Smooth muscle cell (in vitro differentiated cells): ENCODE data around the gene LRMDA. TPM values are rescaled to one million over a fixed set of nuclear protein-coding genes. Genes with fewer than 3 reads are reported as not detected.

Experiments used
- DNase-seq: peaks from one replicate; lab custom pipeline; 2025; ENCODE audit not compliant: unreplicated experiment; lab: John Stamatoyannopoulos, UW
- H2AFZ ChIP-seq: fragments of 200-600 bp; sonication (generic); 2 replicates; pipeline ENCODE4 v1.6.0; 2016; ENCODE audit warnings: antibody characterized with exemption, low read depth, mild to moderate bottlenecking
- H3F3A ChIP-seq: fragments of 200-600 bp; sonication (generic); 2 replicates; pipeline ENCODE4 v1.6.0; 2017; ENCODE audit warnings: antibody characterized with exemption, low read depth
- H3K27ac ChIP-seq: fragments of 200-600 bp; sonication (generic); 2 replicates; pipeline ENCODE4 v1.5.1; 2016; ENCODE audit warnings: low read depth, mild to moderate bottlenecking
- H3K27me3 ChIP-seq: fragments of 200-600 bp; sonication (generic); 2 replicates; pipeline ENCODE4 v1.6.1; 2016; ENCODE audit warnings: low read depth, mild to moderate bottlenecking
- H3K36me3 ChIP-seq: fragments of 200-600 bp; sonication (generic); 2 replicates; pipeline ENCODE4 v1.5.1; 2016; ENCODE audit warnings: low read depth
- H3K4me1 ChIP-seq: fragments of 200-600 bp; sonication (generic); 2 replicates; pipeline ENCODE4 v1.5.1; 2016; ENCODE audit warnings: low read depth
- H3K4me2 ChIP-seq: fragments of 200-600 bp; sonication (generic); 2 replicates; pipeline ENCODE4 v1.6.0; 2016; ENCODE audit warnings: mild to moderate bottlenecking
- H3K4me3 ChIP-seq: fragments of 200-600 bp; sonication (generic); 2 replicates; pipeline ENCODE4 v1.5.1; 2016; ENCODE audit warnings: mild to moderate bottlenecking
- H3K79me2 ChIP-seq: fragments of 200-600 bp; sonication (generic); 2 replicates; pipeline ENCODE4 v1.6.0; 2016; ENCODE audit warnings: low read depth, mild to moderate bottlenecking
- H3K9ac ChIP-seq: fragments of 200-600 bp; sonication (generic); 2 replicates; pipeline ENCODE4 v1.6.0; 2016; ENCODE audit warnings: low read depth
- H3K9me3 ChIP-seq: fragments of 200-600 bp; sonication (generic); replicated peaks from 2 replicates; pipeline ENCODE4 v1.5.1; 2016; ENCODE audit warnings: low read depth
- H4K20me1 ChIP-seq: fragments of 200-600 bp; sonication (generic); 2 replicates; pipeline ENCODE4 v1.6.0; 2016; ENCODE audit warnings: low read depth
- WGBS: methylation state at CpG from one replicate; pipeline ENCODE4 v1.1.7; 2016; ENCODE audit warnings: low lambda C conversion rate; 5-methylcytosine and 5-hydroxymethylcytosine counted together
- polyA plus RNA-seq: library from polyadenylated mRNA; unstranded; fragments of >200 nt; fragmentation: Nextera tagmentation; extraction: Ambion mirVana; gene quantifications from 2 replicates; pipeline ENCODE4 v1.2.1, GENCODE V29; 2016
- total RNA-seq: library from RNA; depleted of rRNA; stranded (reverse); fragments of >200 nt; gene quantifications from 2 replicates; pipeline ENCODE4 v1.2.3, GENCODE V29; 2014
- TF ChIP-seq, protein P1 (sequence below): fragments of 200-600 bp; sonication (generic); IDR thresholded peaks from 2 replicates; pipeline ENCODE4 v1.5.1; 2017; ENCODE audit warnings: borderline replicate concordance, mild to moderate bottlenecking, antibody characterized with exemption; ENCODE audit not compliant: insufficient read depth, poor library complexity, severe bottlenecking

The LRMDA gene
- total and polyA plus RNA-seq, 2 experiments from 2014 or later = 1.5 to 1.6 TPM

DNA sequence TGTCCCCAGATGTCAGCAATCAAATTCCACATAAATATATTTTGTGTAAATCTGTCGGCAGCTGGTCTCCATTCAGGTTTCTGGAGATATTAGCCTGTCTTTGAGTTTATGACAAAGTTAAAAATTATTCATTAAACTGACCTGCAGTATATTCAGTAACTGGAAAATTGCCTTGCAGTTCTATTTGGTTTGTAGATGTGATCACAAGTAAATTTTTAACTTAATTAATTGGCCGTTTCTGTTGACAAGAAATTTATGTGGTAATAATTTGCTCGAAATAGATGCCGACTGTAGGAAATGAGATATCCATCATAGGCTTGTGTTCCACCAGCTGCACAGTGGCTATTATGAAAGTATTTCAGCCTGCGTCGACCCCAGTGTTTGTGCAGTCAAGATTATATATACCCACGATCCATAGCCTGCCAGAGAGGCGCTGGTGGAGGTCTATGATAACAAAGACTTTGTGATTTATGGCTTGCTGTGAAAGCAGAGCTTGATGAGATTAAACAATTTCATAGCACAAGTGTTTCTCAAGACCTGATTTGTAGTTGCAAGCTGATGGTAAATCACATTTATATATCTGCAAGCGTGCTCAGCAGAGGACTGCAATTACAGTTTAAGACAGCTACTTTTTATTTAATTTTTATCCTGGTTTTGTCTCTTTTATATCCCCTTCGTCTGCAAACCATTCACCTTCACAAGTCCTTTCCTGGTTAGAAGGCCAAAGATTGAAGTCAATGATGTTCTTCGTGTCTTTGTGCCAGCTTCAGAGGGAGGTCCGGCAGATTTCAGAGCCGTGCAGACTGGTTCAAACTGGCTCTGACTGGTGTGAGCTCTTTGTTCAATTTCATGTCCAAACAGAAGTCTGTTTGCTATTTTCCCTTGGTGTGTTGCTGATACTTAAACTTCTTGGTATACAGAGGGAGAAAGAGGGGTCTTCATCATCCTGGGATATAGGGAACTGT is 850.9 kb downstream of the LRMDA start:
- no peaks in the 10 kb centered on the region for H4K20me1 ChIP-seq
- no peaks in the 10 kb centered on the region for H3K27me3 ChIP-seq
- DNase-seq = no peak
- H2AFZ ChIP-seq = no peak overlapping the region
- H3K79me2 ChIP-seq = no peaks in the 10 kb centered on the region
- no peaks in the 10 kb centered on the region for H3K4me1 ChIP-seq
- peaks cover 4% of the 10 kb centered on the region for H3F3A ChIP-seq
- H3K9me3 ChIP-seq = no peaks in the 10 kb centered on the region
- 64% methylated on average over 13 of the region's 13 CpGs for WGBS
- H3K27ac ChIP-seq = no peak overlapping the region
- TF ChIP-seq, protein P1, sequence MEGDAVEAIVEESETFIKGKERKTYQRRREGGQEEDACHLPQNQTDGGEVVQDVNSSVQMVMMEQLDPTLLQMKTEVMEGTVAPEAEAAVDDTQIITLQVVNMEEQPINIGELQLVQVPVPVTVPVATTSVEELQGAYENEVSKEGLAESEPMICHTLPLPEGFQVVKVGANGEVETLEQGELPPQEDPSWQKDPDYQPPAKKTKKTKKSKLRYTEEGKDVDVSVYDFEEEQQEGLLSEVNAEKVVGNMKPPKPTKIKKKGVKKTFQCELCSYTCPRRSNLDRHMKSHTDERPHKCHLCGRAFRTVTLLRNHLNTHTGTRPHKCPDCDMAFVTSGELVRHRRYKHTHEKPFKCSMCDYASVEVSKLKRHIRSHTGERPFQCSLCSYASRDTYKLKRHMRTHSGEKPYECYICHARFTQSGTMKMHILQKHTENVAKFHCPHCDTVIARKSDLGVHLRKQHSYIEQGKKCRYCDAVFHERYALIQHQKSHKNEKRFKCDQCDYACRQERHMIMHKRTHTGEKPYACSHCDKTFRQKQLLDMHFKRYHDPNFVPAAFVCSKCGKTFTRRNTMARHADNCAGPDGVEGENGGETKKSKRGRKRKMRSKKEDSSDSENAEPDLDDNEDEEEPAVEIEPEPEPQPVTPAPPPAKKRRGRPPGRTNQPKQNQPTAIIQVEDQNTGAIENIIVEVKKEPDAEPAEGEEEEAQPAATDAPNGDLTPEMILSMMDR = no peak
- no peak overlapping the region for H3K9ac ChIP-seq
- no peak overlapping the region for H3K4me2 ChIP-seq
- no peaks in the 10 kb centered on the region for H3K36me3 ChIP-seq
- H3K4me3 ChIP-seq = no peak overlapping the region

DNA sequence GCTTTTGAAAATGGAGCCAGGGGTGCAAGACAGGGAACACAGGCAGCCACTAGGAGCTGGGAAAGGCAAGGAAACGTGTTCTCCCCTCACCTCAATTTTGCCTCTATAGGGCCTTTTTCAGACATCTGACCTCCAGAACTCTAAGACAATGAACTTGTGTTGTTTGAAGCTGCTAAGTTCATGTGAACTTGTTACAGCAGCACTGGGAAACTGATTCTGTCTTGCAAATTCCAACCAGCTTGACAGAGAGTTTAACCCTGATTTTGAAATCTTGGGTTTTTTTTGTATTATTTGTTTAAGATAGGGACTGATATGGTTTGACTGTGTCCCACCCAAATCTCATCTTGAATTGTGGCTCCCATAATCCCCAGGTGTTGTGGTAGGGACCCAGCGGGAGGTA is 852.9 kb downstream of the LRMDA start:
- TF ChIP-seq, protein P1 = no peak
- H3K79me2 ChIP-seq = no peaks in the 10 kb centered on the region
- H4K20me1 ChIP-seq = no peaks in the 10 kb centered on the region
- no peak overlapping the region for H3K9ac ChIP-seq
- no peak overlapping the region for H3K4me2 ChIP-seq
- H3K27ac ChIP-seq = no peak overlapping the region
- H3K4me3 ChIP-seq = no peak overlapping the region
- H3K36me3 ChIP-seq = no peaks in the 10 kb centered on the region
- no peak overlapping the region for H2AFZ ChIP-seq
- no peaks in the 10 kb centered on the region for H3K4me1 ChIP-seq
- H3K9me3 ChIP-seq = no peaks in the 10 kb centered on the region
- WGBS = 92% methylated on average over 2 of the region's 2 CpGs
- peaks cover 4% of the 10 kb centered on the region for H3F3A ChIP-seq
- DNase-seq = no peak
- no peaks in the 10 kb centered on the region for H3K27me3 ChIP-seq

DNA sequence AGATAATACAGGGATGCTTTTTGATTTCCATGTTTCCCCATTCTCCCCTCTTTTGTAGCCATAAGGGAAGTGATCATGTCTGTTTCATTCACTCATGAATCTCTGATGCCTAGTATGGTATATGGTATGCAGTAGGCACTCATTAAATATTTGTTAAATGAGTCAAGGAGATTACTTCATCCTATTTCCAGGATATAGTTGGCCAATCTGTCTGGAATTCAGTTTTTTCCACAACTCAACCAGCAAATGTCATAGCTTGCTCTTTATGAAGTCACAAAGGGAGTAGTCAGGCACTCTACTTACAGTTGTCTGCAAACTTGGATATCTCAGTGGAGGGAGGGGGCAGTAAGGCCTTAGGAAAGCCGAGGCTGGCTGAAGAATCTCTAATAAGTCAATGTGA is 853.6 kb downstream of the LRMDA start:
- Histone ChIP-seq H3K27ac (no peak overlapping the region), H3K79me2 (no peaks in the 10 kb centered on the region), H3K36me3 (no peaks in the 10 kb centered on the region), H3K4me2 (no peak overlapping the region), H4K20me1 (no peaks in the 10 kb centered on the region), H3K4me1 (no peaks in the 10 kb centered on the region), H3F3A (peaks cover 4% of the 10 kb centered on the region), H3K27me3 (no peaks in the 10 kb centered on the region), H3K9ac (no peak overlapping the region), H3K9me3 (no peaks in the 10 kb centered on the region), H2AFZ (no peak overlapping the region), H3K4me3 (no peak overlapping the region)
- DNase-seq = no peak
- 22% methylated on average over 1 of the region's 1 CpG for WGBS
- TF ChIP-seq, protein P1 = no peak
